PFSK-1 (cell line): Measurements from ENCODE around the gene BMP7.

Experiments used
- POLR2AphosphoS5 ChIP-seq: IDR thresholded peaks from 2 replicates; pipeline ENCODE4 v1.6.1; 2012; ENCODE audit warnings: low read depth, mild to moderate bottlenecking, control low read depth, low read length, moderate library complexity
- SIN3A ChIP-seq: IDR thresholded peaks from 2 replicates; pipeline ENCODE4 v1.6.1; 2012; ENCODE audit warnings: mild to moderate bottlenecking, low read length, moderate library complexity, borderline replicate concordance; ENCODE audit not compliant: insufficient read depth
- TAF1 ChIP-seq: IDR thresholded peaks from 2 replicates; pipeline ENCODE4 v1.6.1; 2012; ENCODE audit warnings: low read length, control low read depth, borderline replicate concordance; ENCODE audit not compliant: insufficient read depth

- TF ChIP-seq TAF1: no peak
- TF ChIP-seq POLR2AphosphoS5: no peak
- no peak for TF ChIP-seq SIN3A
Observed at GRCh38 chr20:57198132-57199072, 68.0 kb downstream of the BMP7 start.
